MM.1S (cell line): Measurements from ENCODE around the gene PRICKLE1.

Experiments used
- EZH2phosphoT487 ChIP-seq: fragments of 300-600 bp; sonication (generic); IDR thresholded peaks from 2 replicates; pipeline ENCODE4 v1.6.1; 2018; ENCODE audit warnings: antibody characterized with exemption, low read length
- TF ChIP-seq, protein P1 (sequence below): fragments of 300-600 bp; sonication (generic); IDR thresholded peaks from 2 replicates; pipeline ENCODE4 v1.5.1; 2016; ENCODE audit warnings: antibody characterized with exemption, low read length, mixed read lengths

DNA sequence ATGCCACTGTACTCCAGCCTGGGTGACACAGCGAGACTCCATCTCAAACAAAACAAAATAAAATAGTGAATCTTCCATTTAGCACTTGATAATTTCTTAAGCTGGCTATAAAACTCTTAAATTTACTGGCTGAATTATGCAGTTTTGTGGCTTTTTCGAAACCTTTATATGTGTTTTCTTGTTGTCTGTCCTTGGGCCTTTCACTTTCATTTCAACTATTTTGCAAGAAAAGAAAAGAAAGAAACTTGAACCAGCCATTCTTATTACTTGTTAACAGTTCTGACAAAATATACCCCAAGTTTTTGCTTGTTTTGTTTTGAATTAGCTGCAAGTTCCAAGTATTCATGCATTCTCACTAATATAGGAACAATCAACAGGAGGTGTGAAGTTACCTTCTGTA lies 42.8 kb downstream of the PRICKLE1 start:
- TF ChIP-seq, protein P1, sequence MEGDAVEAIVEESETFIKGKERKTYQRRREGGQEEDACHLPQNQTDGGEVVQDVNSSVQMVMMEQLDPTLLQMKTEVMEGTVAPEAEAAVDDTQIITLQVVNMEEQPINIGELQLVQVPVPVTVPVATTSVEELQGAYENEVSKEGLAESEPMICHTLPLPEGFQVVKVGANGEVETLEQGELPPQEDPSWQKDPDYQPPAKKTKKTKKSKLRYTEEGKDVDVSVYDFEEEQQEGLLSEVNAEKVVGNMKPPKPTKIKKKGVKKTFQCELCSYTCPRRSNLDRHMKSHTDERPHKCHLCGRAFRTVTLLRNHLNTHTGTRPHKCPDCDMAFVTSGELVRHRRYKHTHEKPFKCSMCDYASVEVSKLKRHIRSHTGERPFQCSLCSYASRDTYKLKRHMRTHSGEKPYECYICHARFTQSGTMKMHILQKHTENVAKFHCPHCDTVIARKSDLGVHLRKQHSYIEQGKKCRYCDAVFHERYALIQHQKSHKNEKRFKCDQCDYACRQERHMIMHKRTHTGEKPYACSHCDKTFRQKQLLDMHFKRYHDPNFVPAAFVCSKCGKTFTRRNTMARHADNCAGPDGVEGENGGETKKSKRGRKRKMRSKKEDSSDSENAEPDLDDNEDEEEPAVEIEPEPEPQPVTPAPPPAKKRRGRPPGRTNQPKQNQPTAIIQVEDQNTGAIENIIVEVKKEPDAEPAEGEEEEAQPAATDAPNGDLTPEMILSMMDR = no peak
- no peak for TF ChIP-seq EZH2phosphoT487
